GM12878 (cell line): ENCODE results near the gene IGFBP1. TPM values are rescaled to one million over a fixed set of nuclear protein-coding genes. Genes with fewer than 3 reads are reported as not detected.

ENCODE experiments used
- ATAC-seq: fragments of 200-7000 bp; cut with Tn5 transposase; 3 replicates; pipeline ENCODE4 v1.9.1; 2020; ENCODE audit warnings: mild to moderate bottlenecking, moderate library complexity
- BruUV-seq: library from RNA; stranded (reverse); fragments of 400-500 nt; replicated peaks from 2 replicates; lab custom pipeline; 2021; lab: Mats Ljungman, UMichigan
- CTCF ChIA-PET: fragments of 300-600 bp; sonication (Branson Sonifier 250); formaldehyde crosslinking; extraction: SDS; loops from one replicate; lab custom pipeline; 2021; ENCODE audit warnings: inconsistent platforms; lab: Yijun Ruan, JAX
- POLR2A ChIA-PET: fragments of 350-600 bp; formaldehyde crosslinking; extraction: SDS; loops from one replicate; lab custom pipeline; 2021; ENCODE audit warnings: inconsistent platforms; lab: Charles Lee
- RAD21 ChIA-PET: fragments of 300-600 bp; sonication (Branson Sonifier 250); formaldehyde crosslinking; loops from one replicate; lab custom pipeline; 2023; ENCODE audit warnings: antibody characterized with exemption; ENCODE audit not compliant: unreplicated experiment; lab: Charles Lee
- SMC1A ChIA-PET: fragments of 300-600 bp; sonication (Branson Sonifier 250); formaldehyde crosslinking; loops from one replicate; lab custom pipeline; 2023; ENCODE audit not compliant: unreplicated experiment, uncharacterized antibody; lab: Charles Lee
- DNase-seq: peaks from one replicate; pipeline ENCODE4 v3.0.0-alpha.2; 2011; ENCODE audit warnings: low read depth, low spot score
- FAIRE-seq: peaks from 3 replicates; lab custom pipeline; 2011; peaks lifted over from hg19 to GRCh38; lab: Jason Lieb, UNC
- H2AFZ ChIP-seq: 2 replicates; pipeline ENCODE4 v1.6.0; 2011; ENCODE audit warnings: low read depth, low read length, control low read depth; ENCODE audit not compliant: control insufficient read depth
- H3K27ac ChIP-seq: 2 replicates; pipeline ENCODE4 v1.5.1; 2011; ENCODE audit warnings: control low read depth; ENCODE audit not compliant: control insufficient read depth, insufficient read depth
- H3K27me3 ChIP-seq, 2 experiments: replicated peaks in 1 of 2; 2 replicates each; pipeline versions ENCODE4 v1.6.0 to v1.6.1; 2011; ENCODE audit warnings: low read length in 1 of 2; ENCODE audit not compliant: control insufficient read depth in 2 of 2, insufficient read depth in 2 of 2
- H3K36me3 ChIP-seq, 2 experiments: 2 replicates each; pipeline ENCODE4 v1.5.1; 2011; ENCODE audit warnings: low read length in 1 of 2; ENCODE audit not compliant: control insufficient read depth in 2 of 2, insufficient read depth in 2 of 2
- H3K4me1 ChIP-seq: 2 replicates; pipeline ENCODE4 v1.6.1; 2011; ENCODE audit warnings: mild to moderate bottlenecking, low read length, moderate library complexity, mixed read lengths; ENCODE audit not compliant: control insufficient read depth, insufficient read depth
- H3K4me2 ChIP-seq: 2 replicates; pipeline ENCODE4 v1.6.0; 2011; ENCODE audit warnings: control low read depth; ENCODE audit not compliant: control insufficient read depth, insufficient read depth
- H3K4me3 ChIP-seq: fragments of 200-600 bp; sonication (generic); 2 replicates; pipeline ENCODE4 v1.5.1; 2016
- H3K79me2 ChIP-seq: 2 replicates; pipeline ENCODE4 v1.6.0; 2011; ENCODE audit warnings: low read length; ENCODE audit not compliant: control insufficient read depth, insufficient read depth
- H3K9ac ChIP-seq: 2 replicates; pipeline ENCODE4 v1.8.0; 2011; ENCODE audit warnings: low read length, control low read depth, mixed read lengths; ENCODE audit not compliant: control insufficient read depth, insufficient read depth
- H3K9me3 ChIP-seq: replicated peaks from 3 replicates; pipeline ENCODE4 v1.5.1; 2011; ENCODE audit warnings: mild to moderate bottlenecking, low read length; ENCODE audit not compliant: control insufficient read depth, insufficient read depth
- H4K20me1 ChIP-seq: 2 replicates; pipeline ENCODE4 v1.6.0; 2011; ENCODE audit not compliant: control insufficient read depth, insufficient read depth
- LARP7 ChIP-seq: fragments of 450-650 bp; IDR thresholded peaks from 2 replicates; pipeline ENCODE4 v1.6.1; 2017; ENCODE audit warnings: mild to moderate bottlenecking
- MTA2 ChIP-seq: fragments of 450-650 bp; IDR thresholded peaks from 2 replicates; pipeline ENCODE4 v1.6.1; 2016; ENCODE audit warnings: low read depth, mild to moderate bottlenecking, moderate library complexity
- STAT1 ChIP-seq: fragments of 450-650 bp; conservative IDR thresholded peaks from 2 replicates; pipeline ENCODE4 v1.6.1; 2014; ENCODE audit warnings: antibody characterized with exemption, mild to moderate bottlenecking
- SUZ12 ChIP-seq: fragments of 200-600 bp; sonication (generic); IDR thresholded peaks from one replicate; pipeline ENCODE4 v1.6.1; 2018; ENCODE audit warnings: antibody characterized with exemption, mild to moderate bottlenecking; ENCODE audit not compliant: unreplicated experiment
- ZNF274 ChIP-seq: IDR thresholded peaks from one replicate; pipeline ENCODE4 v1.8.0; 2011; ENCODE audit not compliant: insufficient read length, insufficient read depth
- ZZZ3 ChIP-seq: IDR thresholded peaks from 2 replicates; pipeline ENCODE4 v1.6.1; 2011; ENCODE audit warnings: low read depth; ENCODE audit not compliant: control insufficient read depth, insufficient read length
- WGBS: methylation state at CpG from one replicate; pipeline ENCODE4 v1.1.6; 2016; ENCODE audit warnings: low lambda C conversion rate; ENCODE audit not compliant: insufficient replicate concordance, insufficient coverage; ENCODE audit errors: missing lambda C conversion rate; 5-methylcytosine and 5-hydroxymethylcytosine counted together
- in situ Hi-C: fragments of 300-500 bp; cut with MboI; formaldehyde crosslinking; loops from 9 replicates; pipeline ENCODE4 v1.14.3; 2018; ENCODE audit warnings: mixed read lengths
- intact Hi-C: fragments of 100-400 bp; cut with micrococcal nuclease; formaldehyde crosslinking; loops from one replicate; pipeline ENCODE4 v1.14.2; 2022; ENCODE audit not compliant: unreplicated experiment
- polyA plus RNA-seq, 11 experiments: library from polyadenylated mRNA; depleted of rRNA in 4 of 11; unstranded in 6 of 11; stranded (reverse) in 5 of 11; fragments of >200 nt; fragmentation: Nextera tagmentation in 4 of 11; fragmentation: Illumina TruSeq in 1 of 11; extraction: Ambion mirVana in 4 of 11; extraction: Trizol in 1 of 11; gene quantifications; 1 replicate in 1 of 11; 2 replicates in 10 of 11; pipeline versions ENCODE4 v1.2.1 to v1.2.3, GENCODE V29; 2011 to 2016; ENCODE audit warnings: inconsistent platforms in 2 of 11, missing spikeins in 2 of 11, low read depth in 1 of 11
- total RNA-seq, 4 experiments: library from RNA; depleted of rRNA in 3 of 4; stranded (reverse); fragments of >200 nt in 3 of 4; fragmentation: Illumina TruSeq in 1 of 4; extraction: Trizol in 1 of 4; gene quantifications; 2 replicates each; pipeline versions ENCODE4 v1.2.1 to v1.2.3, GENCODE V29; 2013 to 2021
- TF ChIP-seq, protein P1 (sequence below): IDR thresholded peaks from 2 replicates; pipeline ENCODE4 v1.6.1; 2011; ENCODE audit warnings: mild to moderate bottlenecking, low read depth, low read length, moderate library complexity; ENCODE audit not compliant: insufficient replicate concordance

The IGFBP1 gene
- total and polyA plus RNA-seq, 10 of the 15 experiments (the other 5 are each of a cell fraction or from before 2014, with no cell fraction given), result 0.13 TPM; not detected in 9

DNA sequence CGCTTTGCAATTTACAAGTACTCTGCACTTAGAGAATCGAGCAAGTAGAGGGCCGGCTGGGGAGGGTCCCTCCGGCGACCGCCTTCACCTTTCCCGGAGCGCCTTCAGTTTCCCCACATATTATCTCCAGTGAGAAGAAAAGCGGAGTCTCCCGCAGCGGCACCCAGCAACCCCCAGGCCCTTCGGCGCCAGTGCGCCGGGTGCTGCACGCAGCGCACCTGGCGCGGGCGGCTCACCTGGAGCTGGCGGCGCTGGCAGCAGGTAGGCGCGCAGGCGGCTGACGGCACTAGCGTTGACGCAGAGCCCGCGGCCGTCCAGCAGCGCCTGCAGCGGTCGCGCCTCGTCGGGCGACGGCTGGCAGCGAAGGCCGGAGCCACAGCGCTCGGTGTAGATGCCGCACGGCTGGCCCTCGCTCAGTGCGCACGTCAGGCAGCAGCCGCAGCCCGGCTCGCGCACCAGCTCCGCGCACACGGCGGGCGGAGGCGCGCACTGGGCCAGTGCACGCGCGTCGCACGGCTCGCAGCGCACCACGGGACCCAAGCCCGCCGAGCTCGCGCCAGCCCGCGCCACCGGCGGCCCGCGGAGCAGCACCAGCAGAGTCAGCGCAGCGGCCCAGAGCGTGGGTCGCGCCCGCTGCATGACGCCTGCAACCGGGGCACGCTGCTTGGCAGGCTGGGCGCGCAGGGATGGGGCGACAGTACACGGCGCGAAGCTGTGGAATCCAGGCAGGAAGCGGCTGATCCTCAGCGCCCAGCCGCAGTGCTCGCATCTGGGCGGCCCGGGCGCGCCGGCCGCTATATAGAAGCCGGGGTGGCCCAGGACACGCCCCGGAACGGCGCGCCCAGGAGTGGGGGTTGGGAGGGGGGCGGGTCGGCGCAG is 32.5 kb downstream of the IGFBP1 start, which contains the start of gene IGFBP3 (continued):
- TF ChIP-seq ZNF274 (no peak), LARP7 (0 out of 2 replicates have a peak, but pooled peaks have one; percentile 71), MTA2 (no peak)
- TF ChIP-seq, all 136 proteins: peak for 5

DNA sequence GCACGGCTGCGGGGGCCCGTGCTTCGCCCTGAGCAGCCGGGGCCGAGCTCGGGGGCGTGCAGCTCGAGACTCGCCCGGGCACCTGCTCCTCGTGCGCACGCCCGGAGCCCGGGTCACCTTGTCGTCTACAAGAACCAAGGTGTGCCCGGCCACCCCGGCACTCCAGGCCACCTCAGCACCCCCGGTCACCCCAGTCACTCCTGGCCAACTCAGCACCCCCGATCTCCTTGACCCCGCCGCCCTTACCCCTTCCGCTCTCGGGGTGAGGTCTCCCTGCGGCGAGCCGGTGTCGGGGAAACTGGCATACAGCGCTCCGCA is 33.1 kb downstream of the IGFBP1 start:
- H3K4me2 ChIP-seq, result no peak overlapping the region
- H3K27ac ChIP-seq, result no peak overlapping the region
- H3K9ac ChIP-seq, result no peak overlapping the region
- no peak overlapping the region for H2AFZ ChIP-seq
- ATAC-seq (no peak), FAIRE-seq (no peak), DNase-seq (no peak)
- H3K4me1 ChIP-seq, result no peaks in the 10 kb centered on the region
- in situ Hi-C loops, result no loop called here
- WGBS, result 70% methylated on average over 16 of the region's 31 CpGs
- peaks cover 2% of the 10 kb centered on the region; the same call in 1 of the 2 replicates for H4K20me1 ChIP-seq
- intact Hi-C loops, result loop anchor here (5.0 to 10.0 kb wide), 4 partner anchors 136 to 743 kb away; no protein-coding TSS in a partner anchor
- TF ChIP-seq SUZ12 (peak; percentile 4), ZZZ3 (no peak), STAT1 (no peak)
- TF ChIP-seq, protein P1, sequence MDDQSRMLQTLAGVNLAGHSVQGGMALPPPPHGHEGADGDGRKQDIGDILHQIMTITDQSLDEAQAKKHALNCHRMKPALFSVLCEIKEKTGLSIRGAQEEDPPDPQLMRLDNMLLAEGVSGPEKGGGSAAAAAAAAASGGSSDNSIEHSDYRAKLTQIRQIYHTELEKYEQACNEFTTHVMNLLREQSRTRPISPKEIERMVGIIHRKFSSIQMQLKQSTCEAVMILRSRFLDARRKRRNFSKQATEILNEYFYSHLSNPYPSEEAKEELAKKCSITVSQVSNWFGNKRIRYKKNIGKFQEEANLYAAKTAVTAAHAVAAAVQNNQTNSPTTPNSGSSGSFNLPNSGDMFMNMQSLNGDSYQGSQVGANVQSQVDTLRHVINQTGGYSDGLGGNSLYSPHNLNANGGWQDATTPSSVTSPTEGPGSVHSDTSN, result no peak
- ChIA-PET RAD21 (interaction anchor here (1.1 to 4.0 kb wide), 8 partner anchors 212 to 1166 kb away, joined by 3 to 97 read pairs (median 26); no protein-coding TSS in a partner anchor), SMC1A (interaction anchor here (1.1 to 6.4 kb wide), 3 partner anchors 429 to 725 kb away, joined by 3 to 130 read pairs (median 55); no protein-coding TSS in a partner anchor), CTCF (interaction anchor here (1.0 to 9.6 kb wide), 14 partner anchors 14 to 1166 kb away, joined by 3 to 91 read pairs (median 8); no protein-coding TSS in a partner anchor), POLR2A (no interaction called here)
- no peaks in the 10 kb centered on the region for H3K9me3 ChIP-seq
- H3K27me3 ChIP-seq, result peaks cover 2 to 3% of the 10 kb centered on the region in 2 experiments; a peak in 3 of 4 replicates
- H3K36me3 ChIP-seq, result no peaks in the 10 kb centered on the region
- no TSS peak for BruUV-seq
- no peak overlapping the region for H3K4me3 ChIP-seq
- H3K79me2 ChIP-seq, result no peaks in the 10 kb centered on the region
